NCI-H1930 (cell line): ENCODE results near the gene MACF1.
"Not testable (repeated sequence)": the region's sequence is repeated elsewhere in the genome, so short reads cannot be mapped to it uniquely, and the experiment has no call there.

Experiments
- DNase-seq, 2 experiments: peaks; one replicate each; lab custom pipeline; 2025; lab: John Stamatoyannopoulos, UW

MACF1 gene

GRCh38 chr1:39492118-39493042 is 287.9 kb downstream of the MACF1 start:
- DNase-seq = not testable (repeated sequence)

GRCh38 chr1:39493043-39493810 is 288.7 kb downstream of the MACF1 start:
- not testable (repeated sequence) for DNase-seq

DNA sequence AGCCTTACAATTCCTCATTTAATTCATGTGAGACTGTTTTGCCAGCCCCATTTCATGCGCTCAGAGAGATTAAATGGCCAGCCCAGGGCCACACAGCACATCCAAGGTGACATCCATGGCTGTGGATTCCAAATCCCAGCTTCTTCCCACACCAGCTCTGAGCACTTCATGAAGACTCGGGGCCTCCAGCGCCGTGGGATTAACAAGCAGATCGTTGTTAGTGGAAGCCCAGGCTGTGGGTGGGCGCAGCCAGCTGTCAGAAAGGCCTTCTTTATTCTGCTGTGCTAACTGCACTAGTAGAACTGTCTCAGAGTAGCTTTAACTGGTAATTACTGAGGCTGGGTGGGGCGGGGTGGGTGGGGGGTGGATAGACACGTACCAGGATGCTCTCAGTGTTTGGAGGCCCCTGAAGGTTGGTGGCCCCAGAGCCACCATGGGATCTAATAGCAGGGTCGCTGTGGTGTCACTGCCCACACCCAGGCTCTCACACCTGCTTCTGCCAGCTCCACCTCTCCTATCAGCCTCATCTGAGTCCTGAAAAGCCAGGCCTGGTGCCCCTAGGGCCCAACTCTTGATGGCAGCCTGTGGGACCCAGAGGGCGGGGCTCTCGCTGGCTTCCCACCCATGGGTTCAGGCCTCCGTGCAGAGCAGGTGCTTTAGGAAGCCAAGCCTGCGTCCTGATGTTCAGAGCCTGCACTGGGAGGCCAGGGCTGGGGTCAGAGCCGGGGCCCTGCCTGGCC is 290.3 kb downstream of the MACF1 start:
- no peak for DNase-seq

DNA sequence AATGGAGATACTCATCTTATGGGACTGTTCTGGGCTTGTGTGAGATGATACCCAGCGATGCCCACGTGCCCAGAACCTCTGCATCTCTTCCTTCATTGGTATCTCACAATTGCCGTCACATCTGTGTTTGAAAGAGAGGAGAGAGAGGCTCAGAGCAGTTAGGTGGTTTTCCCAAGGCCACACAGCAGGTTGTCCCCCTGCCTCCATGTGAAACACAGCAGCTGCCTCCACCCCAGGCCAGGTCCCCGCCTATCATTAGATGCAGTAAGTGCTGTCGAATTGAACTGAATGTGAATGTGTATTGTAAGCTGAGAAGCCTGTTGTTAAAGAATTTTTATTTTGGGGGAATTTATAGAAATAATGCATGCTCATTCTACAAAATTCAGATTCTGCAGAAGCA is 292.0 kb downstream of the MACF1 start:
- DNase-seq = not testable (repeated sequence)

DNA sequence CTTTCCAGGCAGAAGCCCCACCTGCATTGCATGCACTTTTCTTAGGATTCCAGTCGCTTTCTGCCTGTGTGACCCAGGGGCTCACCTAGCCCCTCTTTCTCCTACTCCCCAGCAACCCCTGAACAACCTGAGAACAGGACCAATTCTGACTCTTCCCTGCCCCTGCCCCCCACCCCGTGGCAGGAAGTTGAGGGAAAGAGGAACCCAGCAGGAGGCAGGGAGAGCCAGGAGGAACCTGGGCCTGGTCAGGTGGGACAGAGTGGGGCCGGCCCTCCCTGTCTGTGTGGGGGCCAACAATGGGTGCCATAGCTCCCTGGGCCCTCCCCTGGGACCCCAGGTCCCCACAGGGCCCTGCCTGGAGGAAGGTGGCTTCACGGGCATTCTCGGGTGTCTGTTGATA is 293.1 kb downstream of the MACF1 start:
- no peak for DNase-seq

GRCh38 chr1:39498096-39498710 is 293.7 kb downstream of the MACF1 start:
- not testable (repeated sequence) for DNase-seq

GRCh38 chr1:39498821-39499220 is 294.3 kb downstream of the MACF1 start:
- not testable (repeated sequence) for DNase-seq

GRCh38 chr1:39499668-39500067 is 295.2 kb downstream of the MACF1 start:
- no peak for DNase-seq

GRCh38 chr1:39500862-39501389 is 296.4 kb downstream of the MACF1 start:
- DNase-seq = no peak

GRCh38 chr1:39501666-39502065 is 297.2 kb downstream of the MACF1 start:
- DNase-seq = no peak

- DNase-seq = not testable (repeated sequence)
These were observed 299.9 kb downstream of the MACF1 start for GRCh38 chr1:39504436-39504835.

- DNase-seq = no peak
These were observed 300.8 kb downstream of the MACF1 start for GRCh38 chr1:39505289-39505688.

GRCh38 chr1:39507230-39507928 is 302.9 kb downstream of the MACF1 start:
- no peak for DNase-seq

DNA sequence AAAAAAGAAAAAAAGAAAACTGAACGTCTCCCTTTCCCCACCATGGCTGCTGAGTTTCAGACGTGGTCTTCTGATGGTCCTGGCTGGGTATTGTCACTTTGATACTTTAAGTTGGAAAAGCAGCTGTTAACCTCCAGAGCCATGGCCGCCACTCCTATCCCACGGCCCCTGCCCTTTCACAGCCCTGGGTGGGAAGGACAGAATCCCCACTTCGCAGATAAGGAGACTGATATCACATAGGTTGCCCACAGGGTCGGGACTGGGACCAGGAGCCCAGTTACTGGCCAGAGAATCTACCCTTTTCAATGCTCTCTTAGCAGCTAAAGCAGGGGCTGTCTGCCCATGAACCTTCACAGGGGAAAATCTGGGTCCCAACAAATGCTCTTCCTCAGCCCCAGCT is 303.8 kb downstream of the MACF1 start:
- no peak for DNase-seq

GRCh38 chr1:39508857-39509305 is 304.4 kb downstream of the MACF1 start:
- DNase-seq = no peak

DNA sequence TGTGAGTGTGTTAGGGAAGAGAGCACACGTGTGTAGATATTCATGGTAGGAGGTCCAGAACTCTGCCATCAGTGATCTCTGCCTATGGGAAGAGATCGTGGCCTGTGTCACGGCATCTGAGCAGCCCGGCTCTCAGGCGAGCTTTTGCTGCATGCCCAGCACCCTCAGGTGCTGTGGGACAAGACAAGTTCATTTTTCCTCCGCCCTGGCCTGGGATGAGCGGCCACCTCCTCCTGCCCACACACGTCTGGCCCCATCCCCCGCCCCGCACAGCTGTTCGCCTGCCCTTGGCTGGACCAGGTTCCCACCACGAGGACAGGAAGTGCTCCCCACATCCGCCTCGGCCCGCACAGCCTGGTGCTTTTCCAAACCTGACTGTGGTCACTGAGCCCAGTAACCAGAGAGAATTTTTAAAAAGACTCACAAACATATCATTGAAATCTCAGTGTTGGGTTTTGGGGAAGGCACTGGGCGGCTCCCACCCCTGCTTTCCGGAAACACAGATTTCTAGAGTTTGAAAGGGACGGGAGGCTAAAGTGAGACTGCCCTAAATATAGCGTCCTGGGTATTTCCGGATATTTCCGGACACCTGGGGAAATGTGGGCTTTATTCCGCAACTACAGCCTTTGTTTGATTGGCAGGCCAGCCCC is 305.0 kb downstream of the MACF1 start:
- no peak for DNase-seq

- not testable (repeated sequence) for DNase-seq
These were observed 306.2 kb downstream of the MACF1 start for GRCh38 chr1:39510570-39511186.

DNA sequence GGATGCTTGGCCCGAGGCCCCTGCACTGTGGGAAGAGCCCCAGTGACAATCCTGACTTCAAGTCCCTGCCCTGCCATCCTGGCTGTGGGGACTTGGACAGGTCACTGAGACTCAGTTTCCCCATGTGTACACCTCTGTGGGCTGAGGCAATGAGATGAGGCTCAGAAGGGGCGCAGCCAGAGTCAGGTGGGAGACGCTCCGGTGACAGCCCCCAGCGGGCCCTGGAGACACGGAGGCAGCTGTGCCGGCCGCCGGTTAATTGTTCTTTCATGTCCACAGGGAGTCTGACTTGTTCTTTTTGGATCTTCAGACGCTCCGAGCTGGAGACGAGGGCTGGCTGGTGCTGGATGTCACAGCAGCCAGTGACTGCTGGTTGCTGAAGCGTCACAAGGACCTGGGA is 307.0 kb downstream of the MACF1 start:
- DNase-seq = not testable (repeated sequence)

DNA sequence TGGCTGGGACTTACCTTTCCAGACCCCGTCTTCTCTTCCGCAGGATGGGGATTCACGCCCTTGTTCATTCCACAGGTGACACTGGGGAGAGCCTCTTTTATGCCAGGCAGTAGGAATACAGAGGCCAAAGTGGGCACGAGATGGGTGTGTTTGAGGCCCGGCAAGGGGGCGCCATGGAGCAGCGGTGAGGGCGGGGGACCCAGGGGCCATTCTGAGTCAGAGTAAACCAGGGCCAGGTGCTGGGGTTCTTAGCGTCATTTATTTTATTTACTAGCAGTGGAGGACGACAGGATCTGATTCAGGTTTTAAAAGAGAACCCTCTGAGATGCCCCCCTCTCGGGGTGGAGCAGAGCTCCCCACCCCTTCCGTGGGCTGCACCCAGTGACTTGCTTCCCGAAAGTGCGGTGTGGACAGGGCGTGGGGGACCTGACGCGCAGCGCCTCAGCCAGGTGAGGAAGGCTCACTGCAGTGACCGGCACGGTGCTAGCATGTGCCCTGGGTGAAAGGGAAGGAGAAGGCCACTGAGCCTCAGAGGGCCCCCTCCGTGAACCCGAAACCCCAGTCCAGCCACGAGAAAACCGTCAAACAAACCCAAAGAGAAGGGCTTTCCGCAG is 307.8 kb downstream of the MACF1 start:
- DNase-seq = not testable (repeated sequence)
